ENCODE measurements around the gene NPIPB2. TPM values are rescaled to one million over a fixed set of nuclear protein-coding genes. Genes with fewer than 3 reads are reported as not detected.
A peak's percentile ranks its signal among the peaks of the same experiment; 100 is the strongest.
"Not testable (repeated sequence)": the region's sequence is repeated elsewhere in the genome, so short reads cannot be mapped to it uniquely, and the experiment has no call there.

The NPIPB2 gene
- total RNA-seq, 1 experiment from 2014 or later: 2.4 TPM

GRCh38 chr16:11949527-11949926, 7.7 kb upstream of the NPIPB2 start:
- DNase-seq: peak; percentile 68
- intact Hi-C loops (cut with micrococcal nuclease): loop anchor here (1.0 kb wide), 1 partner anchor 119 kb away; no protein-coding TSS in a partner anchor
- H3K9me3 ChIP-seq (ENCODE audit: low read length): no peaks in the 10 kb centered on the region
- H3K27ac ChIP-seq (ENCODE audit: low read length): no peak overlapping the region
- ChIA-PET CTCF (interaction anchor here (1.7 kb wide), 1 partner anchor 118 kb away, joined by 11 read pairs; no protein-coding TSS in a partner anchor), POLR2A (ENCODE audit: unreplicated experiment) (no interaction called here)
- H3K9me2 ChIP-seq (replicated peaks; ENCODE audit: low read length): no peaks in the 10 kb centered on the region
- no peaks in the 10 kb centered on the region for H3K36me3 ChIP-seq (ENCODE audit: low read depth, low read length)
- H3K9ac ChIP-seq (ENCODE audit: low read length): no peak overlapping the region
- no TSS peak for BruUV-seq (replicated peaks)
- no peak overlapping the region for H2AFZ ChIP-seq (ENCODE audit: low read length)
- ATAC-seq: peak; percentile 95
- H3K4me3 ChIP-seq (ENCODE audit: low read length): no peak overlapping the region
- H3K4me1 ChIP-seq (ENCODE audit: insufficient read depth, low read length): no peaks in the 10 kb centered on the region
- no peak overlapping the region for H3K4me2 ChIP-seq (ENCODE audit: low read length)
- H3K79me2 ChIP-seq (ENCODE audit: low read length): no peaks in the 10 kb centered on the region
- no peaks in the 10 kb centered on the region for H4K20me1 ChIP-seq (ENCODE audit: low read length)
- no peaks in the 10 kb centered on the region for H3F3A ChIP-seq (ENCODE audit: low read length, unreplicated experiment)
- TF ChIP-seq CTCF (conservative IDR thresholded peaks at IDR 0.05; ENCODE audit: low read depth, low read length) (peak; percentile 62), EZH2 (IDR thresholded peaks at IDR 0.05; ENCODE audit: low read length, unreplicated experiment) (no peak), EZH2phosphoT487 (IDR thresholded peaks at IDR 0.05; ENCODE audit: borderline replicate concordance, low read length) (no peak)
- no peaks in the 10 kb centered on the region for H3K27me3 ChIP-seq (ENCODE audit: low read length)

GRCh38 chr16:11948819-11949218, 7.0 kb upstream of the NPIPB2 start:
- no peaks in the 10 kb centered on the region for H3K9me2 ChIP-seq (replicated peaks; ENCODE audit: low read length)
- H4K20me1 ChIP-seq (ENCODE audit: low read length): no peaks in the 10 kb centered on the region
- H3K36me3 ChIP-seq (ENCODE audit: low read depth, low read length): no peaks in the 10 kb centered on the region
- H3K27ac ChIP-seq (ENCODE audit: low read length): no peak overlapping the region
- no peak overlapping the region for H2AFZ ChIP-seq (ENCODE audit: low read length)
- H3F3A ChIP-seq (ENCODE audit: low read length, unreplicated experiment): no peaks in the 10 kb centered on the region
- no peaks in the 10 kb centered on the region for H3K27me3 ChIP-seq (ENCODE audit: low read length)
- no peak for TF ChIP-seq EZH2phosphoT487 (IDR thresholded peaks at IDR 0.05; ENCODE audit: borderline replicate concordance, low read length)
- TF ChIP-seq EZH2 (IDR thresholded peaks at IDR 0.05; ENCODE audit: low read length, unreplicated experiment): no peak
- no peak for TF ChIP-seq CTCF (conservative IDR thresholded peaks at IDR 0.05; ENCODE audit: low read depth, low read length)
- no peak overlapping the region for H3K4me3 ChIP-seq (ENCODE audit: low read length)
- H3K79me2 ChIP-seq (ENCODE audit: low read length): no peaks in the 10 kb centered on the region
- no TSS peak for BruUV-seq (replicated peaks)
- no peak for DNase-seq
- POLR2A ChIA-PET (ENCODE audit: unreplicated experiment): no interaction called here
- no peak overlapping the region for H3K4me2 ChIP-seq (ENCODE audit: low read length)
- no peak for ATAC-seq
- no peak overlapping the region for H3K9ac ChIP-seq (ENCODE audit: low read length)
- H3K9me3 ChIP-seq (ENCODE audit: low read length): no peaks in the 10 kb centered on the region
- intact Hi-C loops (cut with micrococcal nuclease): loop anchor here (1.0 kb wide), 1 partner anchor 119 kb away; no protein-coding TSS in a partner anchor
- CTCF ChIA-PET: interaction anchor here (1.7 kb wide), 1 partner anchor 119 kb away, joined by 11 read pairs; no protein-coding TSS in a partner anchor
- H3K4me1 ChIP-seq (ENCODE audit: insufficient read depth, low read length): no peaks in the 10 kb centered on the region

DNA sequence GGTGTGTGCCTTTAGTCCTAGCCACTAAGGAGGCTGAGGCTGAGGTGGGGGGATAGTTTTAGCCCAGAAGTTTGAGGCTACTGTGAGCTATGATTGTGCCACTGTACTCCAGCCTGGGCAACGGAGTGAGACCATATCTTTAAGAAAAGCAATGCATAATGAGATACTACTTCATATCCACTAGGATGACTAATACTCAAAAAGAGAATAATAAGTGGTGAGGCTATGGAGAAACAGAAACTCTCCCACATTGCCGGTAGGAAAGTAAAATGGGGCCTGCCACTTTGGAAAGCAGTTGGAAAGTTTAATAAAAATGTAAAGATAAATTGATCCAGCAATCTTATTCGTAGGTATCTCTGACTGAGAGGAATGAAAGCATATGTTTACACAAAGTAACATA, 4.6 kb upstream of the NPIPB2 start:
- Histone ChIP-seq H3K36me3 (ENCODE audit: low read depth, low read length) (no peaks in the 10 kb centered on the region), H3K4me2 (ENCODE audit: low read length) (no peak overlapping the region), H3K79me2 (ENCODE audit: low read length) (no peaks in the 10 kb centered on the region), H2AFZ (ENCODE audit: low read length) (no peak overlapping the region), H3K9ac (ENCODE audit: low read length) (no peak overlapping the region), H3K27me3 (ENCODE audit: low read length) (no peaks in the 10 kb centered on the region), H3K4me3 (ENCODE audit: low read length) (no peak overlapping the region), H3F3A (ENCODE audit: low read length, unreplicated experiment) (no peaks in the 10 kb centered on the region), H3K9me2 (replicated peaks; ENCODE audit: low read length) (no peaks in the 10 kb centered on the region), H3K27ac (ENCODE audit: low read length) (no peak overlapping the region), H4K20me1 (ENCODE audit: low read length) (no peaks in the 10 kb centered on the region), H3K9me3 (ENCODE audit: low read length) (no peaks in the 10 kb centered on the region), H3K4me1 (ENCODE audit: insufficient read depth, low read length) (no peaks in the 10 kb centered on the region)
- BruUV-seq (replicated peaks): no TSS peak
- intact Hi-C loops (cut with micrococcal nuclease): no loop called here
- no peak for ATAC-seq
- CTCF ChIA-PET: no interaction called here
- POLR2A ChIA-PET (ENCODE audit: unreplicated experiment): no interaction called here
- no peak for DNase-seq
- TF ChIP-seq EZH2 (IDR thresholded peaks at IDR 0.05; ENCODE audit: low read length, unreplicated experiment) (no peak), CTCF (conservative IDR thresholded peaks at IDR 0.05; ENCODE audit: low read depth, low read length) (no peak), EZH2phosphoT487 (IDR thresholded peaks at IDR 0.05; ENCODE audit: borderline replicate concordance, low read length) (no peak)

DNA sequence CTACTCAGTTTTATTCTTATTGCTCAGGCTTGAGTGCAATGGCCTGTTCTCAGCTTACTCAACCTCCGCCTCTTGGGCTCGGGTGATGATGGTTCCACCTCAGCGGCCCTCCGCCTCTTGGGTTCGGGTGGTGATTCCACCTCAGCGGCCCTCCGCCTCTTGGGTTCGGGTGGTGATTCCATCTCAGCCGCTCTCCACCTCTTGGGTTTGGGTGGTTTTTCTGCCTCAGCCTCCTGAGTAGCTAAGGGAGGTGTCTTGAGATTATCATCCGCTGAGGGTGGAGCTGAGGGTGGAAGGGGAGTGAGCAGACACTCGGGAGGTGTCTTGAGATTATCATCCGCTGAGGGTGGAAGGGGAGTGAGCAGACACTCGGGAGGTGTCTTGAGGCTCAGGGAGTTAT, 14.5 kb downstream of the NPIPB2 start:
- H3K4me1 ChIP-seq (ENCODE audit: insufficient read depth, low read length); H3K9me2 ChIP-seq (replicated peaks; ENCODE audit: low read length); H3F3A ChIP-seq (ENCODE audit: low read length, unreplicated experiment); H3K79me2 ChIP-seq (ENCODE audit: low read length); H3K27me3 ChIP-seq (ENCODE audit: low read length); H4K20me1 ChIP-seq (ENCODE audit: low read length); H3K9ac ChIP-seq (ENCODE audit: low read length); intact Hi-C loops (cut with micrococcal nuclease); H2AFZ ChIP-seq (ENCODE audit: low read length); POLR2A ChIA-PET (ENCODE audit: unreplicated experiment); BruUV-seq (replicated peaks); DNase-seq; CTCF ChIA-PET; H3K36me3 ChIP-seq (ENCODE audit: low read depth, low read length); ATAC-seq; H3K27ac ChIP-seq (ENCODE audit: low read length); H3K9me3 ChIP-seq (ENCODE audit: low read length); H3K4me2 ChIP-seq (ENCODE audit: low read length); H3K4me3 ChIP-seq (ENCODE audit: low read length): not testable (repeated sequence)

Data from PC-3 (cell line).